K562 (cell line): Measurements from ENCODE around the gene EFCAB10. TPM values are rescaled to one million over a fixed set of nuclear protein-coding genes. Genes with fewer than 3 reads are reported as not detected.

Source experiments
- NR3C1 ChIP-seq: sonication (generic); formaldehyde crosslinking; IDR thresholded peaks from 2 replicates; pipeline ENCODE4 v1.8.1; 2022; ENCODE audit warnings: missing genetic modification reagents
- PURB ChIP-seq: sonication (generic); formaldehyde crosslinking; IDR thresholded peaks from 2 replicates; pipeline ENCODE4 v1.9.0; 2021; ENCODE audit warnings: low read depth, mild to moderate bottlenecking, missing genetic modification reagents
- SRSF1 ChIP-seq: fragments of 200-400 bp; formaldehyde crosslinking; IDR thresholded peaks from 2 replicates; pipeline ENCODE4 v1.6.1; 2017; ENCODE audit warnings: mild to moderate bottlenecking, low read depth, low read length, moderate library complexity
- ZNF561 ChIP-seq: fragments of 450-650 bp; formaldehyde crosslinking; conservative IDR thresholded peaks from 2 replicates; pipeline ENCODE4 v1.4.0; 2020; ENCODE audit warnings: mild to moderate bottlenecking, moderate library complexity
- ZNF79 ChIP-seq: fragments of 250-450 bp; sonication (Bioruptor Pico); IDR thresholded peaks from 2 replicates; pipeline ENCODE4 v1.4.0; 2020; ENCODE audit warnings: low read depth, mild to moderate bottlenecking, moderate library complexity
- polyA plus RNA-seq, 8 experiments: library from polyadenylated mRNA; depleted of rRNA in 4 of 8; stranded (reverse) in 5 of 8; unstranded in 3 of 8; fragments of >200 nt; fragmentation: Nextera tagmentation in 2 of 8; fragmentation: Illumina TruSeq in 1 of 8; extraction: Ambion mirVana in 2 of 8; extraction: Trizol in 1 of 8; gene quantifications; 2 replicates each; pipeline versions ENCODE4 v1.2.1 to v1.2.3, GENCODE V29; 2011 to 2014; ENCODE audit warnings: inconsistent platforms in 1 of 8, missing spikeins in 1 of 8
- total RNA-seq, 7 experiments: library from RNA; depleted of rRNA in 6 of 7; stranded (reverse); fragments of >200 nt in 6 of 7; fragmentation: Illumina TruSeq in 2 of 7; extraction: Trizol in 2 of 7; gene quantifications; 2 replicates each; pipeline versions ENCODE4 v1.2.1 to v1.2.3, GENCODE V29; 2011 to 2021; ENCODE audit warnings: low replicate concordance in 1 of 7
- TF ChIP-seq, protein P1 (sequence below): fragments of 450-650 bp; IDR thresholded peaks from one replicate; pipeline ENCODE4 v1.6.1; 2018; ENCODE audit warnings: mild to moderate bottlenecking, moderate library complexity; ENCODE audit not compliant: partially characterized antibody
- TF ChIP-seq, protein P2 (sequence below): fragments of 450-650 bp; IDR thresholded peaks from 2 replicates; pipeline ENCODE4 v1.7.1; 2018; ENCODE audit warnings: mild to moderate bottlenecking, low read depth; ENCODE audit not compliant: partially characterized antibody
- TF ChIP-seq, protein P3 (sequence below): fragments of 450-650 bp; IDR thresholded peaks from 2 replicates; pipeline ENCODE4 v1.6.1; 2016; ENCODE audit warnings: missing biosample characterization, missing genetic modification characterization
- TF ChIP-seq, protein P4 (sequence below): fragments of 450-650 bp; IDR thresholded peaks from 2 replicates; pipeline ENCODE4 v1.6.1; 2016; ENCODE audit warnings: antibody characterized with exemption
- TF ChIP-seq, protein P5 (sequence below): sonication (generic); formaldehyde crosslinking; IDR thresholded peaks from 2 replicates; pipeline ENCODE4 v1.8.0; 2022; ENCODE audit warnings: mild to moderate bottlenecking, missing genetic modification reagents

EFCAB10 gene
- total and polyA plus RNA-seq, 9 of the 15 experiments (the other 6 are each of a cell fraction or from before 2014, with no cell fraction given), result 5.0 to 21.4 (median 16.8) TPM

DNA sequence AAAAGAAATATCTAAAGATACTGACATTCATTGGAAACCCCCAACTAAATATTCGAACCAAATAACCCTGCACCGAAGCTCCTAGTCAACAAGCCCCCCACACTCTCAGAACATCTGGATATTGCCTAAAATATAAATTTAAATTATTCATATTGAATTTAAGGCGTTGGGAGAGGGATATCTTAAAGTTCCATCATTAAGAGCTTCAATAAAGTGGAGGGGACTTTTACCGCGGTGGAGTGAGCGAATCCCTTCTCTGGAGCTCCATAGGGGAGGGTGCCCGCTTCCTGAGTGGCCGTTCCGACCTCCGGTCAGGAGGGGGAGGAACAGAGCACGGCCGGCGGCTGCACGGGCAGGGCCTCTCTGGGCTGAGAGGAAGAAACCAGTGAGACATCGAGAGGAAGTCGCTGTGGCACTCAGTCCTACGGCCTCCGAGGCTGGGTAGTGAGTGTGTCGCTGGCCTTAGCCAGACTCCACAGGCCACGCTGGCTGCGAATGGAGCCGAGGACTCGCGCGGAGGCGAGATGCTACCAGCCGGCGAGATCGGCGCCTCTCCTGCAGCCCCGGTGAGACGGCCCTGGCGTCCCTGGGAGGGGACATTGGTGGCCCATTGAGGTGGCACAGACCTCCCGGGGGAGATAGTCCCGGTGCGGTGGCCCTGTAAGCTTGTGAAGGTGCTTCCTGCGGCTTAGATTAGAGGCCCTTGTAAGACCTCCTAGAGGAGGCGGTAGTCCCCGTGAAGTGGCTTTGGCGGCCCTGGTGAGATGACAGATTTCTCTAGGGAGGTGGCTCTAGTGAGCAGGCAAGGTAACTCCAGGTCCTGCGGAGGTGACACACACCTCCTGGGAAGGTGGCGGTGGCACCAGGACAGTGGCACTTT is 49.3 kb downstream of the EFCAB10 start, which contains the start of gene RINT1 (continued):
- TF ChIP-seq, protein P1, sequence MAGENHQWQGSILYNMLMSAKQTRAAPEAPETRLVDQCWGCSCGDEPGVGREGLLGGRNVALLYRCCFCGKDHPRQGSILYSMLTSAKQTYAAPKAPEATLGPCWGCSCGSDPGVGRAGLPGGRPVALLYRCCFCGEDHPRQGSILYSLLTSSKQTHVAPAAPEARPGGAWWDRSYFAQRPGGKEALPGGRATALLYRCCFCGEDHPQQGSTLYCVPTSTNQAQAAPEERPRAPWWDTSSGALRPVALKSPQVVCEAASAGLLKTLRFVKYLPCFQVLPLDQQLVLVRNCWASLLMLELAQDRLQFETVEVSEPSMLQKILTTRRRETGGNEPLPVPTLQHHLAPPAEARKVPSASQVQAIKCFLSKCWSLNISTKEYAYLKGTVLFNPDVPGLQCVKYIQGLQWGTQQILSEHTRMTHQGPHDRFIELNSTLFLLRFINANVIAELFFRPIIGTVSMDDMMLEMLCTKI, result no peak
- TF ChIP-seq NR3C1 (CRISPR knock-in tag) (no peak), PURB (CRISPR knock-in tag) (no peak), SRSF1 (no peak), ZNF79 (no peak), ZNF561 (no peak)
- TF ChIP-seq, protein P2, sequence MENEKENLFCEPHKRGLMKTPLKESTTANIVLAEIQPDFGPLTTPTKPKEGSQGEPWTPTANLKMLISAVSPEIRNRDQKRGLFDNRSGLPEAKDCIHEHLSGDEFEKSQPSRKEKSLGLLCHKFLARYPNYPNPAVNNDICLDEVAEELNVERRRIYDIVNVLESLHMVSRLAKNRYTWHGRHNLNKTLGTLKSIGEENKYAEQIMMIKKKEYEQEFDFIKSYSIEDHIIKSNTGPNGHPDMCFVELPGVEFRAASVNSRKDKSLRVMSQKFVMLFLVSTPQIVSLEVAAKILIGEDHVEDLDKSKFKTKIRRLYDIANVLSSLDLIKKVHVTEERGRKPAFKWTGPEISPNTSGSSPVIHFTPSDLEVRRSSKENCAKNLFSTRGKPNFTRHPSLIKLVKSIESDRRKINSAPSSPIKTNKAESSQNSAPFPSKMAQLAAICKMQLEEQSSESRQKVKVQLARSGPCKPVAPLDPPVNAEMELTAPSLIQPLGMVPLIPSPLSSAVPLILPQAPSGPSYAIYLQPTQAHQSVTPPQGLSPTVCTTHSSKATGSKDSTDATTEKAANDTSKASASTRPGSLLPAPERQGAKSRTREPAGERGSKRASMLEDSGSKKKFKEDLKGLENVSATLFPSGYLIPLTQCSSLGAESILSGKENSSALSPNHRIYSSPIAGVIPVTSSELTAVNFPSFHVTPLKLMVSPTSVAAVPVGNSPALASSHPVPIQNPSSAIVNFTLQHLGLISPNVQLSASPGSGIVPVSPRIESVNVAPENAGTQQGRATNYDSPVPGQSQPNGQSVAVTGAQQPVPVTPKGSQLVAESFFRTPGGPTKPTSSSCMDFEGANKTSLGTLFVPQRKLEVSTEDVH, result peak; percentile 62
- TF ChIP-seq, protein P3, sequence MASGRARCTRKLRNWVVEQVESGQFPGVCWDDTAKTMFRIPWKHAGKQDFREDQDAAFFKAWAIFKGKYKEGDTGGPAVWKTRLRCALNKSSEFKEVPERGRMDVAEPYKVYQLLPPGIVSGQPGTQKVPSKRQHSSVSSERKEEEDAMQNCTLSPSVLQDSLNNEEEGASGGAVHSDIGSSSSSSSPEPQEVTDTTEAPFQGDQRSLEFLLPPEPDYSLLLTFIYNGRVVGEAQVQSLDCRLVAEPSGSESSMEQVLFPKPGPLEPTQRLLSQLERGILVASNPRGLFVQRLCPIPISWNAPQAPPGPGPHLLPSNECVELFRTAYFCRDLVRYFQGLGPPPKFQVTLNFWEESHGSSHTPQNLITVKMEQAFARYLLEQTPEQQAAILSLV (tag), result no peak
- TF ChIP-seq, protein P4, sequence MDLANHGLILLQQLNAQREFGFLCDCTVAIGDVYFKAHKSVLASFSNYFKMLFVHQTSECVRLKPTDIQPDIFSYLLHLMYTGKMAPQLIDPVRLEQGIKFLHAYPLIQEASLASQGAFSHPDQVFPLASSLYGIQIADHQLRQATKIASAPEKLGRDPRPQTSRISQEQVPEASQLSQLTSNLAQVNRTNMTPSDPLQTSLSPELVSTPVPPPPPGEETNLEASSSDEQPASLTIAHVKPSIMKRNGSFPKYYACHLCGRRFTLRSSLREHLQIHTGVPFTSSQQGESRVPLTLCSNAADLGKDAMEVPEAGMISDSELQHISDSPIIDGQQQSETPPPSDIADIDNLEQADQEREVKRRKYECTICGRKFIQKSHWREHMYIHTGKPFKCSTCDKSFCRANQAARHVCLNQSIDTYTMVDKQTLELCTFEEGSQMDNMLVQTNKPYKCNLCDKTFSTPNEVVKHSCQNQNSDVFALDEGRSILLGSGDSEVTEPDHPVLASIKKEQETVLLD, result no peak; the same call in 1 of the 2 replicates
- TF ChIP-seq, protein P5, sequence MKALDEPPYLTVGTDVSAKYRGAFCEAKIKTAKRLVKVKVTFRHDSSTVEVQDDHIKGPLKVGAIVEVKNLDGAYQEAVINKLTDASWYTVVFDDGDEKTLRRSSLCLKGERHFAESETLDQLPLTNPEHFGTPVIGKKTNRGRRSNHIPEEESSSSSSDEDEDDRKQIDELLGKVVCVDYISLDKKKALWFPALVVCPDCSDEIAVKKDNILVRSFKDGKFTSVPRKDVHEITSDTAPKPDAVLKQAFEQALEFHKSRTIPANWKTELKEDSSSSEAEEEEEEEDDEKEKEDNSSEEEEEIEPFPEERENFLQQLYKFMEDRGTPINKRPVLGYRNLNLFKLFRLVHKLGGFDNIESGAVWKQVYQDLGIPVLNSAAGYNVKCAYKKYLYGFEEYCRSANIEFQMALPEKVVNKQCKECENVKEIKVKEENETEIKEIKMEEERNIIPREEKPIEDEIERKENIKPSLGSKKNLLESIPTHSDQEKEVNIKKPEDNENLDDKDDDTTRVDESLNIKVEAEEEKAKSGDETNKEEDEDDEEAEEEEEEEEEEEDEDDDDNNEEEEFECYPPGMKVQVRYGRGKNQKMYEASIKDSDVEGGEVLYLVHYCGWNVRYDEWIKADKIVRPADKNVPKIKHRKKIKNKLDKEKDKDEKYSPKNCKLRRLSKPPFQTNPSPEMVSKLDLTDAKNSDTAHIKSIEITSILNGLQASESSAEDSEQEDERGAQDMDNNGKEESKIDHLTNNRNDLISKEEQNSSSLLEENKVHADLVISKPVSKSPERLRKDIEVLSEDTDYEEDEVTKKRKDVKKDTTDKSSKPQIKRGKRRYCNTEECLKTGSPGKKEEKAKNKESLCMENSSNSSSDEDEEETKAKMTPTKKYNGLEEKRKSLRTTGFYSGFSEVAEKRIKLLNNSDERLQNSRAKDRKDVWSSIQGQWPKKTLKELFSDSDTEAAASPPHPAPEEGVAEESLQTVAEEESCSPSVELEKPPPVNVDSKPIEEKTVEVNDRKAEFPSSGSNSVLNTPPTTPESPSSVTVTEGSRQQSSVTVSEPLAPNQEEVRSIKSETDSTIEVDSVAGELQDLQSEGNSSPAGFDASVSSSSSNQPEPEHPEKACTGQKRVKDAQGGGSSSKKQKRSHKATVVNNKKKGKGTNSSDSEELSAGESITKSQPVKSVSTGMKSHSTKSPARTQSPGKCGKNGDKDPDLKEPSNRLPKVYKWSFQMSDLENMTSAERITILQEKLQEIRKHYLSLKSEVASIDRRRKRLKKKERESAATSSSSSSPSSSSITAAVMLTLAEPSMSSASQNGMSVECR (CRISPR knock-in tag), result peak; percentile 97
